Lower lobe of right lung (tissue), 2 donors: Measurements from ENCODE around the gene RYR1. TPM values are rescaled to one million over a fixed set of nuclear protein-coding genes. Genes with fewer than 3 reads are reported as not detected.
A peak's percentile ranks its signal among the peaks of the same experiment; 100 is the strongest.

Source experiments
- ATAC-seq, 2 donors: fragments of 200-7000 bp; cut with Tn5 transposase; one replicate each; pipeline ENCODE4 v1.9.1; 2020 to 2022; ENCODE audit warnings: mild to moderate bottlenecking in 2 of 2, moderate library complexity in 2 of 2
- DNase-seq: peaks from one replicate; pipeline ENCODE4 v3.0.0-alpha.2; 2020
- H3K27ac ChIP-seq: fragments of 200-600 bp; one replicate; pipeline ENCODE4 v1.8.0; 2022
- H3K27me3 ChIP-seq: fragments of 200-600 bp; one replicate; pipeline ENCODE4 v1.8.0; 2022; ENCODE audit warnings: low read depth
- H3K36me3 ChIP-seq: fragments of 200-600 bp; one replicate; pipeline ENCODE4 v1.8.0; 2022; ENCODE audit warnings: mild to moderate bottlenecking
- H3K4me1 ChIP-seq: fragments of 200-600 bp; one replicate; pipeline ENCODE4 v1.8.0; 2022
- H3K4me3 ChIP-seq: fragments of 200-600 bp; one replicate; pipeline ENCODE4 v1.8.0; 2022; ENCODE audit warnings: mild to moderate bottlenecking
- H3K9me3 ChIP-seq: fragments of 200-600 bp; one replicate; pipeline ENCODE4 v1.8.0; 2022
- intact Hi-C: fragments of 100-400 bp; cut with DNase I; formaldehyde crosslinking; loops from one replicate; pipeline ENCODE4 v1.11.0; 2022
- long read RNA-seq: library from polyadenylated mRNA; unstranded; transcript quantifications from one replicate; pipeline ENCODE4 v2.0.0, GENCODE V29; 2021
- total RNA-seq: library from RNA; stranded (reverse); fragmentation: NEBNext Ultra II Directional; extraction: Animal tissue kit (Norgen Biotek cat#: 25700); gene quantifications from one replicate; pipeline ENCODE4 v1.2.1, GENCODE V29; 2021
- TF ChIP-seq, protein P1 (sequence below): fragments of 200-600 bp; IDR thresholded peaks from one replicate; pipeline ENCODE4 v1.8.0; 2022; ENCODE audit warnings: antibody characterized with exemption, mild to moderate bottlenecking
- donor health status: DM: no; HTN: yes; CAD: no; lungs with severe emphysema.

The RYR1 gene
- total RNA-seq, result 9.2 TPM
- long read RNA-seq, partial matches to known transcripts, result 16 of 32 reads
- long read RNA-seq, other reads (novel, unspliced or antisense), result 16 of 32 reads

GRCh38 chr19:38433268-38433733 is at the start of gene RYR1:
TSS of gene RYR1 (plus strand) at chr19:38433691. CDS start at chr19:38433830, 139 bp downstream.
- ATAC-seq (peak; percentile 74 to 85), DNase-seq (peak; percentile 79)
- peak within 1 kb of the TSS; percentile 8 for H3K4me3 ChIP-seq
- TF ChIP-seq, protein P1, sequence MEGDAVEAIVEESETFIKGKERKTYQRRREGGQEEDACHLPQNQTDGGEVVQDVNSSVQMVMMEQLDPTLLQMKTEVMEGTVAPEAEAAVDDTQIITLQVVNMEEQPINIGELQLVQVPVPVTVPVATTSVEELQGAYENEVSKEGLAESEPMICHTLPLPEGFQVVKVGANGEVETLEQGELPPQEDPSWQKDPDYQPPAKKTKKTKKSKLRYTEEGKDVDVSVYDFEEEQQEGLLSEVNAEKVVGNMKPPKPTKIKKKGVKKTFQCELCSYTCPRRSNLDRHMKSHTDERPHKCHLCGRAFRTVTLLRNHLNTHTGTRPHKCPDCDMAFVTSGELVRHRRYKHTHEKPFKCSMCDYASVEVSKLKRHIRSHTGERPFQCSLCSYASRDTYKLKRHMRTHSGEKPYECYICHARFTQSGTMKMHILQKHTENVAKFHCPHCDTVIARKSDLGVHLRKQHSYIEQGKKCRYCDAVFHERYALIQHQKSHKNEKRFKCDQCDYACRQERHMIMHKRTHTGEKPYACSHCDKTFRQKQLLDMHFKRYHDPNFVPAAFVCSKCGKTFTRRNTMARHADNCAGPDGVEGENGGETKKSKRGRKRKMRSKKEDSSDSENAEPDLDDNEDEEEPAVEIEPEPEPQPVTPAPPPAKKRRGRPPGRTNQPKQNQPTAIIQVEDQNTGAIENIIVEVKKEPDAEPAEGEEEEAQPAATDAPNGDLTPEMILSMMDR, result no peak
- peaks cover 36% of the 10 kb centered on the region for H3K27me3 ChIP-seq
- no peaks in the 10 kb centered on the region for H3K4me1 ChIP-seq
- intact Hi-C loops, result no loop called here
- no peaks in the 10 kb centered on the region for H3K9me3 ChIP-seq
- no peak within 1 kb of the TSS for H3K27ac ChIP-seq
- H3K36me3 ChIP-seq, result no peaks in the 10 kb centered on the region

GRCh38 chr19:38383743-38384142 is 49.7 kb upstream of the RYR1 start:
- H3K4me1 ChIP-seq, result peaks cover 25% of the 10 kb centered on the region
- TF ChIP-seq, protein P1, result no peak
- H3K27ac ChIP-seq, result no peak overlapping the region
- H3K4me3 ChIP-seq, result no peak overlapping the region
- H3K9me3 ChIP-seq, result no peaks in the 10 kb centered on the region
- DNase-seq, result no peak
- H3K36me3 ChIP-seq, result peaks cover 53% of the 10 kb centered on the region
- ATAC-seq, result no peak
- intact Hi-C loops, result no loop called here
- H3K27me3 ChIP-seq, result peaks cover 12% of the 10 kb centered on the region

- TF ChIP-seq, protein P1, result no peak
- Histone ChIP-seq H3K9me3 (no peaks in the 10 kb centered on the region), H3K27ac (no peak overlapping the region), H3K27me3 (peaks cover 12% of the 10 kb centered on the region), H3K4me3 (no peak overlapping the region), H3K36me3 (peaks cover 47% of the 10 kb centered on the region), H3K4me1 (peaks cover 31% of the 10 kb centered on the region)
- no peak for ATAC-seq
- DNase-seq, result no peak
- intact Hi-C loops, result no loop called here
Measured at GRCh38 chr19:38384209-38385027, 49.1 kb upstream of the RYR1 start.

DNA sequence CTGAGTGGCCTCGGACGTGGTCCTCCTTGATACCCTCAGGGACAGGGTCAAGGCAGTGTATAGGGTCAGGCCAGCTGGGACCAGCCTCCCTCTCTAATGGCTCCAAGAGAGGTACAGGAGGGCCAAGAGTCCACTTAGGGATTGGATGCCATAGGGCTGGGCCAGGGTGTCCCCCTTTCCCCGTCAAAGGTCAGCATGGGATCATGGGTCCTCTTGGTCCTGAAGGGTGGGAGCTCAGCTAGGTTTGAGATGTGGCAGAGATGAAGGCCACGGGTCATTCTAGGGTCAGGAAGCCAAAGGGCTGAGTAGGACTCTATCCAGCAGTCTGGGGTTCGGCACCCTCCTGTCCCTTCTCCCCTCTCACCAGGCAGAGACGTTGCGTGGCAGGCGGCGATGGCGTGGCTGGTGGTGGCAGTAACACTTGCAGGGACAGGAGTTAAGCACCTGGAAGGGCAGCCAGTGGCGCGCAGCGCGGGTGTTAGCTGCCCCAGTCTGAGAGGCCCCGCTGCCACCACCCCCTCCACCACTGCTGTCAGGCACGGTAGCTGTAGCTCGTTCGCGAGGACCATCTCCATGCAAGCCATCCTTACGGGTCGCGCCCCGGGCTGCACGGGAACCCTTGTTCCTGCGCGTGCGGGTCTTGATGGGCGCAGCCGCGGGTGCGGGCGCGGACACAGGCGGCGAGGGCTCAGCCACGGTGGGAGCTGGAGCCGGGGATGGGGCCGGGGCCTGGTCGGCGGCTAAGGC is 48.3 kb upstream of the RYR1 start:
- ATAC-seq (no peak), DNase-seq (no peak)
- Histone ChIP-seq H3K4me1 (peaks cover 32% of the 10 kb centered on the region), H3K36me3 (peaks cover 38% of the 10 kb centered on the region), H3K27ac (no peak overlapping the region), H3K27me3 (peaks cover 12% of the 10 kb centered on the region), H3K9me3 (no peaks in the 10 kb centered on the region), H3K4me3 (no peak overlapping the region)
- intact Hi-C loops, result no loop called here
- TF ChIP-seq, protein P1, result no peak

DNA sequence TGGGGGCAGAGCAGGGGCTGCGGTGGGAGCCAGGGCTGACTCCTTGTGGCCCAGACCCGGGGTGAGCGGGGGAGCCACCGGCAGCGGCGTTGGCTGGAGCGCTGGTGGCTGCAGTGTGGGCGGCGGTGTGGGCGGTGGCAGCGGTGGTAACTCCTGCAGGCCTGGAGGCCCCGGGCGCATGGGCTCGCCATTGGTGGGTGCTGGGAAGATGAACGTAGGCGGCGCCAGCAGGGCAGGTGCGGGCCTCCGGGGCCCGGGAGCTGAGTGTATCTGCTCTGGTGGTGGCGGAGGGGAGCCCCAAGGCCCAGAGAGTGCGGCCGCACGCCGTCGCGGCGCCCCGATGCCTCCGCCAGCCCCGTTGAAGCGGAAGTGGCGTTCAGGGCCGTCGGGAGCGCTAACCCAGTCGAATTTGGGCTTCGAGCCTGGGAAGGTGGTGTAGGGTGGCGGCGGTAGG is 47.7 kb upstream of the RYR1 start:
- Histone ChIP-seq H3K9me3 (no peaks in the 10 kb centered on the region), H3K4me3 (no peak overlapping the region), H3K36me3 (peaks cover 33% of the 10 kb centered on the region), H3K27ac (no peak overlapping the region), H3K4me1 (peaks cover 32% of the 10 kb centered on the region), H3K27me3 (peaks cover 12% of the 10 kb centered on the region)
- ATAC-seq, result no peak
- DNase-seq, result no peak
- intact Hi-C loops, result no loop called here
- TF ChIP-seq, protein P1, result no peak
